Omental fat pad (tissue), 4 donors: Measurements from ENCODE around the gene CALY. TPM values are rescaled to one million over a fixed set of nuclear protein-coding genes. Genes with fewer than 3 reads are reported as not detected.

Source experiments
- ATAC-seq: fragments of 150-250 bp; one replicate; pipeline ENCODE4 v1.9.1; 2016; ENCODE audit warnings: mild to moderate bottlenecking, moderate library complexity; ENCODE audit not compliant: low FRiP score
- DNase-seq: peaks from one replicate; pipeline ENCODE4 v3.0.0-alpha.2; 2019; ENCODE audit warnings: low spot score
- total RNA-seq, 4 donors: library from RNA; depleted of rRNA; stranded (reverse); fragments of >200 nt; gene quantifications; one replicate each; pipeline ENCODE4 v1.1.0, GENCODE V29; 2016
- TF ChIP-seq, protein P1 (sequence below), 3 donors: fragments of 450-650 bp; IDR thresholded peaks; one replicate each; pipeline ENCODE4 v1.5.1; 2016 to 2017; ENCODE audit warnings: antibody characterized with exemption in 3 of 3, mild to moderate bottlenecking in 3 of 3, moderate library complexity in 2 of 3

CALY gene
- total RNA-seq, 4 donors from 2014 or later: not detected

DNA sequence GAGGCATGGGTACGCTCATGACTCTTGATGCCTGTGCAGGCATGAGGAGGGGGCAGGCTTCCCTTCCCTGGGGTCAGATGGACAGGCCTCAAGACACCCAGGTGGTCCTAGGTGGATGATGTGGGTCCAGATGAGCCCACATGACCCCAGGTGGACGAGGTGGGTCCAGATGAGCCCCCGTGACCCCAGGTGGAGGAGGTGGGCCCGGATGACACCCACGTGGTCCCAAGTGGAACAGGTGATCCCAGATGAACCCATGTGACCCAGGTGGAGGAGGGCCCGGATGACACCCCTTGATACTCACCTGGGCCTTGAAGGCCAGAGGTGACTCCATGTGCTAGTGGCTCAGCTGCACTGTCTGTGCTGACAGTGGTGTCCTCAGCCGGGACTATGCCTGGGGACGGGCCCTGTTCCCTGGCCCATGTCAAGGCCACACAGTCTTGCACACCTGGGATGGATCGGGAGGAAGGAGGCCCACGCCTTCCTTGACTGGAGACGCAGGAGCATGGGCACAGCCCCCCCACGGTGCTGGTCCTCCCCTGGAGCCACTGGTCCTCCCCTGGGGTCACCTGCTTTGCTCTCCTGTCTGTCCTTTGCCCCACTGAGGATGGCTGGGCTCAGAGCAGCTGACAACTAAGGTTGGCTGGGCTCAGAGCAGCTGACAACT, 13.7 kb upstream of the CALY start:
- TF ChIP-seq, protein P1, sequence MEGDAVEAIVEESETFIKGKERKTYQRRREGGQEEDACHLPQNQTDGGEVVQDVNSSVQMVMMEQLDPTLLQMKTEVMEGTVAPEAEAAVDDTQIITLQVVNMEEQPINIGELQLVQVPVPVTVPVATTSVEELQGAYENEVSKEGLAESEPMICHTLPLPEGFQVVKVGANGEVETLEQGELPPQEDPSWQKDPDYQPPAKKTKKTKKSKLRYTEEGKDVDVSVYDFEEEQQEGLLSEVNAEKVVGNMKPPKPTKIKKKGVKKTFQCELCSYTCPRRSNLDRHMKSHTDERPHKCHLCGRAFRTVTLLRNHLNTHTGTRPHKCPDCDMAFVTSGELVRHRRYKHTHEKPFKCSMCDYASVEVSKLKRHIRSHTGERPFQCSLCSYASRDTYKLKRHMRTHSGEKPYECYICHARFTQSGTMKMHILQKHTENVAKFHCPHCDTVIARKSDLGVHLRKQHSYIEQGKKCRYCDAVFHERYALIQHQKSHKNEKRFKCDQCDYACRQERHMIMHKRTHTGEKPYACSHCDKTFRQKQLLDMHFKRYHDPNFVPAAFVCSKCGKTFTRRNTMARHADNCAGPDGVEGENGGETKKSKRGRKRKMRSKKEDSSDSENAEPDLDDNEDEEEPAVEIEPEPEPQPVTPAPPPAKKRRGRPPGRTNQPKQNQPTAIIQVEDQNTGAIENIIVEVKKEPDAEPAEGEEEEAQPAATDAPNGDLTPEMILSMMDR (IDR thresholded peaks at IDR 0.05): no peak
- ATAC-seq (no peak), DNase-seq (no peak)

DNA sequence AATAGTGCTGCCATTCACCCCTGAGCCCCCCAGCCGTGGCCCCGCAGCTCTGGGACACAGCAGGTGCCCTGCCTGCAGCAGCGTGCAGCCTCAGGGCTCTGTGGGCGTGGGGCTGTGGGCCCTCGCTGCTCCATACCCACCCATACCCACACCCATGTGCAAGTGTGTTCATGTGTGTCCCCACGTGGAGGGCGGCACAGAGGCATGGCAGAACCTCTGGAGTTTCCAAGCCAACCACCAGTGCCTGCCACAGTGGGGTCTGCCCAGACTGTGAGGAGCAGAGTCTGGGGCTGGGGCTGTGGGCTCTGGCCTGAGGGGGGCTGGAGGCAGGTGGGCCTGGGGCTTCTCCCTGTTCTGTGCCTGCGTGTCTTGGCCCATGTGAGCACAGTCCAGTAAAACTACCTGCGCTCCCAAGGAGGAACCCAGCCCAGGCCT, 12.9 kb upstream of the CALY start:
- no peak for ATAC-seq
- DNase-seq: no peak
- TF ChIP-seq, protein P1 (IDR thresholded peaks at IDR 0.05): no peak

DNA sequence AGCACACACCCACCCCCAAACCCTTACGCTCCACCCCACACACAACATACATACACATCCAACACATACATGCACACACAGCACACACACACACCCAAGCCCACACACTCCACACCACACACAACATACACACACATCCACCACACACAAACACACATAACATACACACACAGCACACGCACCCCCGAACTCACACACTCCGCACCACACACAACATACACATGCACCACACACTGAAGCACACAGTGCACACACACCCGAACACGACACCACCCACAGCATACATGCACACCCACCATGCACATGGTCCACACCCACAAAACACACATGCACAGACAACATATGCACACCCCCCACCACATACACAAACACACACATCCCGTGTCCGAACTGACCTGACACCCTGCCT, 12.5 kb upstream of the CALY start:
- ATAC-seq (no peak), DNase-seq (no peak)
- TF ChIP-seq, protein P1 (IDR thresholded peaks at IDR 0.05): no peak

DNA sequence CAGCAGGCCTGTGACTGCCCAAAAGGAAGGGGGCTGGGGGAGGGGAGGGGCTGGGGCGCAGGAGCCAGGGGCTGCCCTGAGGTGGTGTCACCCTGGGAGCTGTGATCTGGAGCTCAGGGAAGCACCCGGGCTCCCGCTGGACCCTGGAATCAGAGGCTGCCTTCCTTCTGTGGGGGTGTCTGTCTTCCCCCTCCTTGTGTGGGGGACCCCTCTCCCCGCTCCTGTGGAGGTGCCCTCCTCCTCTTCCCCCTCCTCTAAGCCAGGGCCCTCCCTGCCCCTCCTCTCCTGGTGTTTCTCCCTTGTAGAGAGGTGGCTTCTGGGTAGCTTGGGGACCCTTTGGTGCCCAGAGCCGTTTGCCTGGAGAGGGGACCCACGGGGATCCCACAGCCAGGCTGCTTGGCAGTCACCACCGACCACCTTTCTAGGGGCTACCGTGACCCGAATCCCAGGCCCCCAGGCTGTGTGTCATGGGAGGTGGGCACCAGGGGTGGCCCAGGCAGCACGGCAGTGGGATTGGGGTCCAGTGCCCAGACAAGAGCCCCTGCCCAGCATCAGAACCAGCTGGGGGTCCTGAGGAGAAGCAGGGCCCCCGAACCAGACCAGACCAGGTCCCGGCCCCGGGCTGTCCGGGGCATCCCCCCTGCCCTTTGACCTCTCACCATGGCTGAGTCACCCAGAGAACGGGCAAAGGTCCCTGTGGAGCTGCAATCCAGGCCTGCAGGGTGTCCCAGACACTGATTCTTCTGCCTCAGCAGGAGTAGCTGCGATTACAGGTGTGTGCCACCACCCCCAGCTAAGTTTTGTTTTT, 11.2 kb upstream of the CALY start:
- DNase-seq: no peak
- TF ChIP-seq, protein P1 (IDR thresholded peaks at IDR 0.05): no peak
- ATAC-seq: no peak

- ATAC-seq: no peak
- no peak for DNase-seq
- TF ChIP-seq, protein P1 (IDR thresholded peaks at IDR 0.05): no peak
Observed at GRCh38 chr10:133346413-133346812, 9.7 kb upstream of the CALY start.

GRCh38 chr10:133344236-133344635, 7.5 kb upstream of the CALY start:
- TF ChIP-seq, protein P1 (IDR thresholded peaks at IDR 0.05): no peak
- DNase-seq (no peak), ATAC-seq (no peak)
